A549 treated with ZK216348 at 1 μM for 4 hours (cell line): ENCODE measurements around the gene SPIN2A. TPM values are rescaled to one million over a fixed set of nuclear protein-coding genes. Genes with fewer than 3 reads are reported as not detected.

Experiments used
- total RNA-seq: library from RNA; stranded (reverse); fragments of 200-300 nt; extraction: Qiagen RNA extraction; gene quantifications from 5 replicates; pipeline ENCODE4 v1.2.3, GENCODE V29; 2022; ENCODE audit warnings: low read depth

The SPIN2A gene
- 0.12 to 0.37 TPM (median 0.18 TPM) in 5 replicates for total RNA-seq

GRCh38 chrX:57137073-57137472, at the start of gene SPIN2A:
Gene SPIN2A (minus strand): TSS chrX:57137397. CDS start chrX:57136597, 800 bp downstream.

GRCh38 chrX:57121162-57121755, 15.9 kb downstream of the SPIN2A start, which contains the start of gene SPIN2B:
Gene SPIN2B (minus strand): TSS chrX:57121548.

Other genes starting within 250 kb of the SPIN2A start
- 5.3 to 7.6 TPM (median 6.7 TPM) in 5 replicates for gene SPIN3, start 141.9 kb downstream of the SPIN2A start, total RNA-seq
- 8.5 to 11.0 TPM (median 9.6 TPM) in 5 replicates for gene SPIN2B, start 15.8 kb downstream of the SPIN2A start, total RNA-seq
- 0.18 to 0.36 TPM in 2 of 5 replicates, not detected in the others for gene FAAH2, start 149.3 kb upstream of the SPIN2A start, total RNA-seq